ENCODE results near the gene CDPF1.
"Not testable (repeated sequence)": the region's sequence is repeated elsewhere in the genome, so short reads cannot be mapped to it uniquely, and the experiment has no call there.

The CDPF1 gene

DNA sequence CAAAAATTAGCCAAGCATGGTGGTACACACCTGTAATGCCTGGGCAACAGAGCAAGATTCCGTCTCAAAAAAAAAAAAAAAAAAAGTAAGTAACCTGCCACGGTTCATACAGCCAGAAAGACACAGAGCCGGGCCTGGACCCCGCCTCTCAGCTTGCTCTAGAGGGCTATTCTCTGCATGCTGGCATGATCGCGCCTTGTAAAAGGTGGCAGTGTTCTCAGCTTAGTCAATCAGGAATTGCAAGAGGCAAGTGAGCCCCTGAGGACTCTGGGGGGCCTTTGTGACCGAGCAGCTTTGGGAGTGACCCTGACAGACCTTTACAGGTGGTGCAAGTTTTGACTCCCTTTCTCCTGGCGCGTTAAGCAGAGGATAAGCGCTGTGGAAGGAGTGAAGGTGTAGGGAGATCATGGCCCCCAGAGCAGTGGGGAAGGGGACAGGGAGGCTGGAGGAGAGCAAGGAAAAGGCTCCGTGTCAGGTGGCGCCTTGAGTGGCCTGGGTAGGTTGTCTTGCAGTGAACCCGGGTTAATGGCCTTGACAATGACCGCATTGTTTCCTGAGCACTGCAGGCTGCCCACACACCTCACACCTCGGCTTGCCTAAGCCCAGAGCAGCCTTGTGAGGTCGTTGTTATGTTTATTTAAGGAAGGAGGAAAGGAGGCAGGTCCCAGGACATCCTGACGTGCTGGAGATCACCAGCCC, 48.9 kb downstream of the CDPF1 start:
- Histone ChIP-seq H3K27ac (ENCODE audit: low read depth, low read length, severe bottlenecking) (no peak overlapping the region), H3K36me3 (ENCODE audit: control insufficient read depth, insufficient read depth, low read length) (no peaks in the 10 kb centered on the region), H3K4me3 (ENCODE audit: extremely low read depth, insufficient read depth, low read length, poor library complexity, severe bottlenecking) (no peak overlapping the region), H3K9me3 (ENCODE audit: control insufficient read depth, low read length) (no peaks in the 10 kb centered on the region), H3K4me1 (ENCODE audit: control insufficient read depth, insufficient read depth, low read length, poor library complexity, severe bottlenecking) (peaks cover 7% of the 10 kb centered on the region)
- WGBS, 2 experiments (ENCODE audit: insufficient coverage in 2 of 2) = 42 to 59% methylated on average over 8 to 11 of the region's 17 CpGs

DNA sequence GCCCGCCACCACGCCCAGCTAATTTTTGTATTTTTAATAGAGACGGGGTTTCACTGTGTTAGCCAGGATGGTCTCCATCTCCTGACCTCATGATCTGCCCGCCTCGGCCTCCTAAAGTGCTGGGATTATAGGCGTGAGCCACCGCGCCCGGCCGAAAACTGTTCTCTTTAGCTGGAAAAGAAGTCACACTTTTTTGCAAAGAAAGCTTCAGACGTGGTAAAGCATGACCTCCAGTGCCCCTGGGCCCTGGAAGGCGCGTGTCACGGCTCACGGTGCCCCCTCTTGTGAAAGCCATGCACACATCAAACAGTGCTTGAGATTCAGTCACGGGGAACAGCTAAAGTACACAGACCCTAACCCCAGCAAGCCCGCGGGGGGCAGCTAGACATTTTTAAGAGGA, 51.3 kb downstream of the CDPF1 start:
- H3K9me3 ChIP-seq (ENCODE audit: control insufficient read depth, low read length); H3K4me3 ChIP-seq (ENCODE audit: extremely low read depth, insufficient read depth, low read length, poor library complexity, severe bottlenecking); H3K36me3 ChIP-seq (ENCODE audit: control insufficient read depth, insufficient read depth, low read length); H3K4me1 ChIP-seq (ENCODE audit: control insufficient read depth, insufficient read depth, low read length, poor library complexity, severe bottlenecking); H3K27ac ChIP-seq (ENCODE audit: low read depth, low read length, severe bottlenecking): not testable (repeated sequence)
- 93 to 96% methylated on average over 13 to 15 of the region's 18 CpGs for WGBS, 2 experiments (ENCODE audit: insufficient coverage in 2 of 2)

DNA sequence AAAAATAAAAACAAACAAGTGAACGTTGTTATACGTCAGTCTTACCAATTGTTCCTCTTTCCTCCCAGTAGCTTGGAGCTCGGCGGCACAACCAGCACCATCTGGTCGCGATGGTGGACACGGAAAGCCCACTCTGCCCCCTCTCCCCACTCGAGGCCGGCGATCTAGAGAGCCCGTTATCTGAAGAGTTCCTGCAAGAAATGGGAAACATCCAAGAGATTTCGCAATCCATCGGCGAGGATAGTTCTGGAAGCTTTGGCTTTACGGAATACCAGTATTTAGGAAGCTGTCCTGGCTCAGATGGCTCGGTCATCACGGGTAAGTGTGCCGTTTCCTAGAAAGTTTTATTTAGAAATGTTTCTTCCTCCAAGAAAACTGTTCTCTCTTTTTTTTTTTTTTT, 51.8 kb downstream of the CDPF1 start:
- Histone ChIP-seq H3K36me3 (ENCODE audit: control insufficient read depth, insufficient read depth, low read length) (no peaks in the 10 kb centered on the region), H3K4me3 (ENCODE audit: extremely low read depth, insufficient read depth, low read length, poor library complexity, severe bottlenecking) (no peak overlapping the region), H3K9me3 (ENCODE audit: control insufficient read depth, low read length) (no peaks in the 10 kb centered on the region), H3K4me1 (ENCODE audit: control insufficient read depth, insufficient read depth, low read length, poor library complexity, severe bottlenecking) (peaks cover 7% of the 10 kb centered on the region), H3K27ac (ENCODE audit: low read depth, low read length, severe bottlenecking) (no peak overlapping the region)
- WGBS, 2 experiments (ENCODE audit: insufficient coverage in 2 of 2) = 89 to 100% methylated on average over 13 to 14 of the region's 18 CpGs

DNA sequence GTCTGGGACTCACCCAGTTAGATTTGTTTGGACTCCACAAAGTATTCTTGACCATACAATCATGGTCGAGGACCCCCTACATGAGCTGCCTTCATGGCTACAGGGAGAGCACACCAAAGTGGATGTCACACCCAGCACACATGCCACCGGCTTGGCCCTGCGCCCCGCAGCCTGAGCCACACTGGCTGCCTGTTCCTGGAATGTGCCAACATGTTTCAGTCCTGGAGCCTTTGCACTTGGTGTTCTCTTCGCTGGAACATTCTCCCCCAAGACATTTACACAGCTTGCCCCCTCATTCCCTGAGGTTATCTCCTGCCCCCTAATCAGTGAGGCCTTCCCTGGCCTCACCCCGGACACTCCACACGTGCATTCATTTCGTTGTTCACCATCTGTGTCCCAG, 53.8 kb downstream of the CDPF1 start:
- WGBS, 2 experiments (ENCODE audit: insufficient coverage in 2 of 2) = 95 to 99% methylated on average over 5 to 7 of the region's 8 CpGs
- Histone ChIP-seq H3K4me1 (ENCODE audit: control insufficient read depth, insufficient read depth, low read length, poor library complexity, severe bottlenecking) (peaks cover under 1% of the 10 kb centered on the region), H3K9me3 (ENCODE audit: control insufficient read depth, low read length) (no peaks in the 10 kb centered on the region), H3K36me3 (ENCODE audit: control insufficient read depth, insufficient read depth, low read length) (no peaks in the 10 kb centered on the region), H3K4me3 (ENCODE audit: extremely low read depth, insufficient read depth, low read length, poor library complexity, severe bottlenecking) (no peak overlapping the region), H3K27ac (ENCODE audit: low read depth, low read length, severe bottlenecking) (no peak overlapping the region)

DNA sequence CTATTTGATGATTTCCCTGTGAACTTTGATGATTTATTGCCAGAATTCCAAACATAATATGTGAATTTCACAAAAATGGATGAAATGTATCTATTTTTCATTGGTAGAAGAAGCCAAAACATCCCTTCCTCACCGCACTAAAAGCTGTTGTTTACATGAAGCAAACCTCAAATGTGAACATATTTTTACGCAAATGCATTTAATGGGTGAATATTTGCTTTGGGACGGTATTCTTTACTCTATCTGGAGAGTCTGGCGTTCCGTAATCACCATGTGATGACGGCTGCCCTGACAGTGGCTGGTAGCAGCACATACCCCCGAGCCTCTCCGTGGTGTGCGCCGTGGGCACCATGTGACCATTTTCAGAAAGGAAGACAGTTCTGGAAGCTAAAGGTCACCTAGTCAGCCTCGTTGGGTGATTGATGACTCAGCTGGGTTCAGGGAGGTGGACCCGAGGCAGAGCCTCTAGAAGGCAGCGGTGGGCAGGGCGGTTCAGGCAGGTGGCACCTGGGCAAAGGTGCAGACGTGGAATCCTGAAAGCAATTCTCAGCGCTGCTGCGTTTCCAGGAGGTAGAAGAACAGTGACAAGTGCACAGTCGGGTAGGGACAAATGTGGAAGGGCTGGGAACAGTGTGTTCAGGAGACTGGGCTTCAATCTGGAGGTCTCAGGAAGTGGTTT, 54.5 kb downstream of the CDPF1 start:
- H3K27ac ChIP-seq (ENCODE audit: low read depth, low read length, severe bottlenecking) = no peak overlapping the region
- no peaks in the 10 kb centered on the region for H3K36me3 ChIP-seq (ENCODE audit: control insufficient read depth, insufficient read depth, low read length)
- 87 to 91% methylated on average over 16 to 17 of the region's 18 CpGs for WGBS, 2 experiments (ENCODE audit: insufficient coverage in 2 of 2)
- H3K4me1 ChIP-seq (ENCODE audit: control insufficient read depth, insufficient read depth, low read length, poor library complexity, severe bottlenecking) = no peaks in the 10 kb centered on the region
- no peaks in the 10 kb centered on the region for H3K9me3 ChIP-seq (ENCODE audit: control insufficient read depth, low read length)
- H3K4me3 ChIP-seq (ENCODE audit: extremely low read depth, insufficient read depth, low read length, poor library complexity, severe bottlenecking) = no peak overlapping the region

All from mesodermal cell (in vitro differentiated cells).